ENCODE results near the gene CASP10. TPM values are rescaled to one million over a fixed set of nuclear protein-coding genes. Genes with fewer than 3 reads are reported as not detected.

The CASP10 gene
- total and polyA plus RNA-seq, 2 of the 13 experiments (the other 11 are each of a cell fraction or from before 2014, with no cell fraction given) = 22.2 to 23.8 TPM

- no peak for TF ChIP-seq TFDP1 (CRISPR knock-in tag; IDR thresholded peaks at IDR 0.05; ENCODE audit: borderline replicate concordance)
- peak; percentile 95 for TF ChIP-seq HOXA3 (CRISPR knock-in tag; IDR thresholded peaks at IDR 0.05)
- peak; percentile 73; the same call in 1 of the 2 replicates for TF ChIP-seq DMAP1 (CRISPR knock-in tag; IDR thresholded peaks at IDR 0.05)
- TF ChIP-seq JUND (CRISPR knock-in tag; IDR thresholded peaks at IDR 0.05) = no peak
- peak; percentile 69; the same call in 1 of the 2 replicates for TF ChIP-seq ZNF124 (CRISPR knock-in tag; IDR thresholded peaks at IDR 0.05)
- no peak for TF ChIP-seq ZMAT5 (CRISPR knock-in tag; IDR thresholded peaks at IDR 0.05; ENCODE audit: borderline replicate concordance, low read depth)
- no peak for TF ChIP-seq IKZF1 (IDR thresholded peaks at IDR 0.05)
- TF ChIP-seq ZNF563 (CRISPR knock-in tag; IDR thresholded peaks at IDR 0.05) = no peak; the same call in 1 of the 2 replicates
- no peak for TF ChIP-seq SOX6 (IDR thresholded peaks at IDR 0.05)
- peak; percentile 69 for TF ChIP-seq SOX6 (CRISPR knock-in tag; IDR thresholded peaks at IDR 0.05)
Observed at GRCh38 chr2:201231781-201232466, 49.0 kb downstream of the CASP10 start (continued).

- Histone ChIP-seq H3K36me3 (replicated peaks in 1 of 2; ENCODE audit: control insufficient read depth in 1 of 2, insufficient read depth in 2 of 2, low read length in 2 of 2) (peaks cover 0 to 4% of the 10 kb centered on the region in 2 experiments; a peak in 3 of 5 replicates), H3K4me3 (replicated peaks in 1 of 3; ENCODE audit: insufficient read depth in 1 of 3, low read depth in 2 of 3, low read length in 3 of 3) (peak overlapping the region; percentile 40 to 98 (median 89); a peak in 5 of 6 replicates), H3K79me2 (ENCODE audit: insufficient read depth, low read length) (peaks cover 38% of the 10 kb centered on the region), H3K4me1 (ENCODE audit: insufficient read depth, low read length) (peaks cover 37% of the 10 kb centered on the region), H3K4me2 (ENCODE audit: low read depth, low read length) (peak overlapping the region; percentile 84), H3K9me3 (ENCODE audit: low read length) (no peaks in the 10 kb centered on the region), H3K27ac (ENCODE audit: extremely low read length, insufficient read depth, low read length) (peak overlapping the region; percentile 78), H2AFZ (ENCODE audit: low read length) (no peak overlapping the region), H3K27me3 (ENCODE audit: control insufficient read depth in 1 of 2, insufficient read depth in 2 of 2, low read length in 2 of 2) (no peaks in the 10 kb centered on the region; a peak in 1 of 5 replicates), H3K9ac (ENCODE audit: insufficient read depth, low read depth, low read length) (peak overlapping the region; percentile 84), H4K20me1 (ENCODE audit: insufficient read depth, low read length) (0 out of 2 replicates have a peak, but pooled peaks cover 4% of the 10 kb centered on the region)
- intact Hi-C loops (cut with micrococcal nuclease; ENCODE audit: unreplicated experiment) (loop anchor here (1.0 to 10.0 kb wide), 7 partner anchors 28 to 552 kb away; partner anchors contain the start of genes ALS2, CASP10, CFLAR and STRADB), in situ Hi-C loops (cut with HindIII; ENCODE audit: extremely low pct_ligation_motif_present, low pct_unique_long_range_greater_than_20kb) (loop anchor here (5.0 kb wide), 1 partner anchor 50 kb away; the partner anchor contains the start of gene CASP10)
- BruUV-seq (replicated peaks) = no TSS peak
- 14% methylated on average over 3 of the region's 3 CpGs for WGBS (ENCODE audit: low lambda C conversion rate)
- POLR2A ChIA-PET = interaction anchor here (0.8 to 3.5 kb wide), 20 partner anchors 9 to 368 kb away, joined by 3 to 138 read pairs (median 12); partner anchors contain the start of genes CASP10, CASP8, CFLAR and CLK1
- CTCF ChIA-PET (ENCODE audit: low intra/inter-chr PET ratio, low total read pairs) = interaction anchor here (2.2 to 3.4 kb wide), 2 partner anchors 50 to 55 kb away, joined by 6 to 45 read pairs; partner anchors contain the start of gene CASP10
- no peak for DNase-seq (ENCODE audit: low spot score)
- no peak for ATAC-seq
- FAIRE-seq = no peak
- 0 out of 2 replicates have a peak, but pooled peaks have one; percentile 1 for TF ChIP-seq PRDM15 (CRISPR knock-in tag; IDR thresholded peaks at IDR 0.05)
- 0 out of 2 replicates have a peak, but pooled peaks have one; percentile 80 for TF ChIP-seq ZNF747 (CRISPR knock-in tag; IDR thresholded peaks at IDR 0.05; ENCODE audit: borderline replicate concordance)
- TF ChIP-seq ZNF337 (CRISPR knock-in tag; IDR thresholded peaks at IDR 0.05; ENCODE audit: borderline replicate concordance, low read depth) = peak; percentile 14; the same call in 1 of the 2 replicates
- 0 out of 2 replicates have a peak, but pooled peaks have one; percentile 27 for TF ChIP-seq NR2F2 (IDR thresholded peaks at IDR 0.05; ENCODE audit: borderline replicate concordance, low read depth)
- TF ChIP-seq KLF12 (CRISPR knock-in tag; IDR thresholded peaks at IDR 0.05; ENCODE audit: borderline replicate concordance) = 0 out of 2 replicates have a peak, but pooled peaks have one; percentile 1
- no peak; the same call in 1 of the 2 replicates for TF ChIP-seq ZSCAN5A (CRISPR knock-in tag; IDR thresholded peaks at IDR 0.05; ENCODE audit: borderline replicate concordance)
Observed at GRCh38 chr2:201232467-201232815, 49.5 kb downstream of the CASP10 start.

All from HepG2 (cell line).